ENCODE data around the gene ANK2. TPM values are rescaled to one million over a fixed set of nuclear protein-coding genes. Genes with fewer than 3 reads are reported as not detected.
A peak's percentile ranks its signal among the peaks of the same experiment; 100 is the strongest.

ANK2 gene
- total and polyA plus RNA-seq, 2 experiments from 2014 or later = 49.4 to 190 TPM

DNA sequence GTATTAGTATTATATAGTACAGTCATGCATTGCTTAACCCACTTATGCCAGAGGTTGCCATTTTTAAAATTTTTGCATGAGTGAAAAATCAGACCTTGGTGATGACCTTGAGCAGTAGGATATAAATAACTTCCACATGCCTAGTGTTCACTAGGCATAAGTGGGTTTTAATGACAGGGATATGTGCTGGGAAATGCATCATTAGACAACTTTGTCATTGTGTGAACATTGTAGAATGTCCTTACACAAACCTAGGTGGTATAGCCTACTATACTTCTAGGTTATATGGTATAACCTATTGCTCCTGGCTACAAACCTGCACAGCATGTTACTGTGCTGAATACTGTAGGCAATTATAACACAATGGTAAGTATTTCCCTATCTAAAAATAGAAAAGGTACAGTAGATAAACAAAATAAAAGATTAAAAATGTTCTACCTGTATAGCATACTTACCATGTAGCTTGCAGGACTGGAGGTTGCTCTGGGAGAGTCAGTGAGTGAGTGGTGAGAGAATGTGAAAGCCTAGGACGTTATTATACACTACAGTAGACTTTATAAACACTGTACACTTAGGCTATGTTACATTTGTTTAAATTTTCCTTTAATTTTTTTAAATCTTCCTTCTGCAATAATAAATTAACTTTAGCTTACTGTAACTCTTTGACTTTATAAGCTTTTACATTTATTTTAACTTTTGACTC, 326.7 kb downstream of the ANK2 start:
- H3K36me3 ChIP-seq = peaks cover 15% of the 10 kb centered on the region
- H3K9me3 ChIP-seq (ENCODE audit: low read depth) = no peaks in the 10 kb centered on the region

DNA sequence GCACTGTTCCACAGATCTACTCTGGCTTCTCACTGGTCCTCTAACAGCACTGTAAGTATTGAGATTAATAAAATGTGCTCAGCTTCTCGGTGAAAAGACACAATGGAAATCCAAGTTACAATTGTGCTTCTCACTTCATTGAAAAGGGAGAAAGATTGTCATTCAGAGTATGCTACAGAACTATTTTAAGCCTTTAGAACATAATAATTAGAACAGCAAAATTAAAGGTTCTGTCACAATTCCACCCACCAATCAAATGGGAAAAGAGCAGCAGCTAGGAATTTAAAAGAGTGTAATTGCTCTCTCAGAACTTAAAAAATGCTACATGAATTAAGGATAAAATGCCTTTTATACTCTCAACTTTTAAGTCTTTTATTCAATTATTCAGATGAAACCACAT, 329.4 kb downstream of the ANK2 start:
- Histone ChIP-seq H3K27me3 (no peaks in the 10 kb centered on the region), H3K9me3 (ENCODE audit: low read depth) (no peaks in the 10 kb centered on the region), H3K36me3 (peaks cover 3% of the 10 kb centered on the region), H3K4me3 (no peak overlapping the region), H3K4me1 (ENCODE audit: low read depth) (peaks cover 9% of the 10 kb centered on the region), H3K27ac (no peak overlapping the region)
- TF ChIP-seq, protein P1, sequence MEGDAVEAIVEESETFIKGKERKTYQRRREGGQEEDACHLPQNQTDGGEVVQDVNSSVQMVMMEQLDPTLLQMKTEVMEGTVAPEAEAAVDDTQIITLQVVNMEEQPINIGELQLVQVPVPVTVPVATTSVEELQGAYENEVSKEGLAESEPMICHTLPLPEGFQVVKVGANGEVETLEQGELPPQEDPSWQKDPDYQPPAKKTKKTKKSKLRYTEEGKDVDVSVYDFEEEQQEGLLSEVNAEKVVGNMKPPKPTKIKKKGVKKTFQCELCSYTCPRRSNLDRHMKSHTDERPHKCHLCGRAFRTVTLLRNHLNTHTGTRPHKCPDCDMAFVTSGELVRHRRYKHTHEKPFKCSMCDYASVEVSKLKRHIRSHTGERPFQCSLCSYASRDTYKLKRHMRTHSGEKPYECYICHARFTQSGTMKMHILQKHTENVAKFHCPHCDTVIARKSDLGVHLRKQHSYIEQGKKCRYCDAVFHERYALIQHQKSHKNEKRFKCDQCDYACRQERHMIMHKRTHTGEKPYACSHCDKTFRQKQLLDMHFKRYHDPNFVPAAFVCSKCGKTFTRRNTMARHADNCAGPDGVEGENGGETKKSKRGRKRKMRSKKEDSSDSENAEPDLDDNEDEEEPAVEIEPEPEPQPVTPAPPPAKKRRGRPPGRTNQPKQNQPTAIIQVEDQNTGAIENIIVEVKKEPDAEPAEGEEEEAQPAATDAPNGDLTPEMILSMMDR (IDR thresholded peaks at IDR 0.05; ENCODE audit: low read depth, low read length) = no peak
- DNase-seq (ENCODE audit: low read depth in 1 of 2, low spot score in 1 of 2) = no peak

More for the DNA sequence above, 326.7 kb downstream of the ANK2 start:
- H3K4me1 ChIP-seq (ENCODE audit: low read depth) = peaks cover 9% of the 10 kb centered on the region
- peak in 1 of 2 donors; percentile 11 for DNase-seq (ENCODE audit: low read depth in 1 of 2, low spot score in 1 of 2)
- H3K4me3 ChIP-seq = no peak overlapping the region
- TF ChIP-seq, protein P1 (IDR thresholded peaks at IDR 0.05; ENCODE audit: low read depth, low read length) = no peak
- H3K27ac ChIP-seq = peak overlapping the region; percentile 13
- no peaks in the 10 kb centered on the region for H3K27me3 ChIP-seq

DNA sequence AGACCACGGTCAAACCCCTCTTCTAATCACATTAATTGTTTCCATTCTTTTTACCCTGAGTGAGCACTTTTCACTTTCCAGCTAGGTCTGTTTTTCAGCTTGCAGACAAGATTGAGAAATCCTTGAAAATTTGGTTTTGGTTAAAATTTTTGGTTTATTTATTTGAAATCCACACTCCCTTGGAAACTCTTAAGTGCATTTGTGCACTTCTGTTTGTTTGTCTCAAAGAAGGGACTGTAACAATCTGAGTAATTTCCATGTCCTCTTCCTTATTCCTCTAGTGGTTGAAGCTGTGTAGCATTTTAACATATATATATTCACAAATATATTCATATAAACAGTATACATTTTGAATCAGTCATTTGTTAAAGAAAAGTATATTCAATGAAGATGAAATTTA, 333.3 kb downstream of the ANK2 start:
- Histone ChIP-seq H3K36me3 (peaks cover 3% of the 10 kb centered on the region), H3K27me3 (no peaks in the 10 kb centered on the region), H3K4me3 (no peak overlapping the region), H3K9me3 (ENCODE audit: low read depth) (no peaks in the 10 kb centered on the region), H3K4me1 (ENCODE audit: low read depth) (no peaks in the 10 kb centered on the region), H3K27ac (no peak overlapping the region)
- TF ChIP-seq, protein P1 (IDR thresholded peaks at IDR 0.05; ENCODE audit: low read depth, low read length) = no peak
- DNase-seq (ENCODE audit: low read depth in 1 of 2, low spot score in 1 of 2) = no peak

DNA sequence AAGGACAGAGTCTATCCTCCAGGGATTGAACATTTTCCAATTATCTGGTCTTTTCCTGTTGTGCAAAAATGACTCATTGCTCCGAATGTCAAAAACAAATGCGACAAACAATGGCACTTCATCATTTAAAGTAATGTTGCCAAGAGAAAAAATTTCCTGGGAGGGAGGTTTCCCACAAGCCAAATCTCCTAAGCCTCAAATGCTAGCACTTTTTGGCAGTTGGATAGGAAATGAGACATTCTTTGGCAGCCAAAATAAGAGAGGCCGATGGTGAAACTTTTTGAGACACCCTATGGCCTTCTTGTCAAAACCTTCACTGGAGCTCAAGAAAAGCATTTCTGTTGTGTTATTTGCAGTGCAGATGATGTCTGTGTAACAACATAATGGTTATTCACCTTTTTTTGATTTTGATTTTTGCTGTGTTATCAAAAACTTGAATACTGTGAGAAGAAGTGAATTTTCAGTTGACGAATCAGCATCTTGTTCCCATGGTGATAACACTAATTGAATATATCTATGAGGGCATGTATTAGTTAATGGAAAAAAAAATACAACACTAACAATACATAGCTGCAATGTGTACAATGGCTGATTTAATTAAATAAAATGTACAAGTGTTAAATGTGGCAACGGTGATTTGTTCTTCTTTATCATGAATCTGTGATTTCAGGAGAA, 333.8 kb downstream of the ANK2 start:
- H3K27me3 ChIP-seq = no peaks in the 10 kb centered on the region
- H3K4me3 ChIP-seq = no peak overlapping the region
- peak in 1 of 2 donors; percentile 93 for DNase-seq (ENCODE audit: low read depth in 1 of 2, low spot score in 1 of 2)
- H3K4me1 ChIP-seq (ENCODE audit: low read depth) = no peaks in the 10 kb centered on the region
- no peak overlapping the region for H3K27ac ChIP-seq
- TF ChIP-seq, protein P1 (IDR thresholded peaks at IDR 0.05; ENCODE audit: low read depth, low read length) = no peak
- no peaks in the 10 kb centered on the region for H3K9me3 ChIP-seq (ENCODE audit: low read depth)
- H3K36me3 ChIP-seq = peaks cover 3% of the 10 kb centered on the region

DNA sequence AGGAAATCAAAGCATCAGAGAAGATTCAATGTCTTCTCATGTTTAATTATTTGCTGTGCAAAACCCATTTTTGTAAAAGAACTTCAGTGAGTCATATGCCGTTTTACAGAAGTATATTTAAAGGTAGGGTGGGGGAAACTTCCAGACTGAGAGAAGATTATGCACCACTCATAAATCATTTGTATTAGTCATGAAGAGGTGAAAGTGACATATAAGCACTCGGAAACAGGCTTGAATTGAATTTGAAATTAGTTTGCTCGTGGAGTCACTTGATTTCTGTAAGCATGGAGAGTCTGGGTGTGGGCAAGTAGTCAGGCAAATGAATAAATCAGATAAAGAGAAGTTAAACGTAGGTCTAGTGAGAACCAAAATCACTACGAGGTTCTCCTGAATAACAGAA, 335.1 kb downstream of the ANK2 start:
- no peaks in the 10 kb centered on the region for H3K27me3 ChIP-seq
- H3K27ac ChIP-seq = no peak overlapping the region
- H3K4me1 ChIP-seq (ENCODE audit: low read depth) = no peaks in the 10 kb centered on the region
- peaks cover 3% of the 10 kb centered on the region for H3K36me3 ChIP-seq
- H3K9me3 ChIP-seq (ENCODE audit: low read depth) = no peaks in the 10 kb centered on the region
- DNase-seq (ENCODE audit: low read depth in 1 of 2, low spot score in 1 of 2) = peak in 1 of 2 donors; percentile 25
- TF ChIP-seq, protein P1 (IDR thresholded peaks at IDR 0.05; ENCODE audit: low read depth, low read length) = no peak
- H3K4me3 ChIP-seq = no peak overlapping the region
